ENCODE results near the gene MRTO4. TPM values are rescaled to one million over a fixed set of nuclear protein-coding genes. Genes with fewer than 3 reads are reported as not detected.
"Not testable (repeated sequence)": the region's sequence is repeated elsewhere in the genome, so short reads cannot be mapped to it uniquely, and the experiment has no call there.

Gene MRTO4
- total RNA-seq, 2 experiments from 2014 or later: 60.0 to 66.0 TPM

- Histone ChIP-seq H3K36me3 (ENCODE audit: insufficient read depth, low read length) (no peaks in the 10 kb centered on the region), H3K9me3 (ENCODE audit: low read length) (no peaks in the 10 kb centered on the region), H3K9me2 (ENCODE audit: insufficient read depth, low read length) (no peaks in the 10 kb centered on the region), H3K27ac (ENCODE audit: low read depth, low read length, poor library complexity, severe bottlenecking) (no peak overlapping the region), H3K4me3 (ENCODE audit: low read depth, low read length, poor library complexity, severe bottlenecking) (no peak overlapping the region), H3K4me2 (ENCODE audit: low read length) (no peak overlapping the region), H4K20me1 (ENCODE audit: insufficient read depth, low read length) (no peaks in the 10 kb centered on the region), H3K4me1 (ENCODE audit: insufficient read depth, low read length, poor library complexity, severe bottlenecking) (no peaks in the 10 kb centered on the region), H2AFZ (ENCODE audit: low read length) (no peak overlapping the region), H3K79me2 (ENCODE audit: insufficient read depth, low read depth, low read length) (no peaks in the 10 kb centered on the region)
- intact Hi-C loops (cut with micrococcal nuclease; ENCODE audit: unreplicated experiment): no loop called here
- POLR2A ChIA-PET: interaction anchor here (0.6 kb wide), 1 partner anchor 198 kb away, joined by 4 read pairs; no protein-coding TSS in a partner anchor
- TF ChIP-seq EZH2phosphoT487 (IDR thresholded peaks at IDR 0.05; ENCODE audit: borderline replicate concordance, low read depth, low read length): no peak
- TF ChIP-seq CTCF (conservative IDR thresholded peaks at IDR 0.05; ENCODE audit: low read length): no peak
- no TSS peak for BruUV-seq (replicated peaks)
- CTCF ChIA-PET (ENCODE audit: unreplicated experiment): no interaction called here
- no peak for DNase-seq (ENCODE audit: low spot score)
Observed at GRCh38 chr1:19274636-19275035, 23.0 kb downstream of the MRTO4 start.

GRCh38 chr1:19283891-19284290 is 32.3 kb downstream of the MRTO4 start:
- Histone ChIP-seq H3K9me3 (ENCODE audit: low read length) (no peaks in the 10 kb centered on the region), H3K36me3 (ENCODE audit: insufficient read depth, low read length) (no peaks in the 10 kb centered on the region), H2AFZ (ENCODE audit: low read length) (no peak overlapping the region), H3K79me2 (ENCODE audit: insufficient read depth, low read depth, low read length) (no peaks in the 10 kb centered on the region), H3K9me2 (ENCODE audit: insufficient read depth, low read length) (no peaks in the 10 kb centered on the region), H3K4me1 (ENCODE audit: insufficient read depth, low read length, poor library complexity, severe bottlenecking) (no peaks in the 10 kb centered on the region), H3K4me2 (ENCODE audit: low read length) (no peak overlapping the region), H3K27ac (ENCODE audit: low read depth, low read length, poor library complexity, severe bottlenecking) (no peak overlapping the region), H4K20me1 (ENCODE audit: insufficient read depth, low read length) (no peaks in the 10 kb centered on the region), H3K4me3 (ENCODE audit: low read depth, low read length, poor library complexity, severe bottlenecking) (no peak overlapping the region)
- intact Hi-C loops (cut with micrococcal nuclease; ENCODE audit: unreplicated experiment): no loop called here
- BruUV-seq (replicated peaks): no TSS peak
- CTCF ChIA-PET (ENCODE audit: unreplicated experiment): no interaction called here
- DNase-seq (ENCODE audit: low spot score): no peak
- TF ChIP-seq CTCF (conservative IDR thresholded peaks at IDR 0.05; ENCODE audit: low read length) (no peak), EZH2phosphoT487 (IDR thresholded peaks at IDR 0.05; ENCODE audit: borderline replicate concordance, low read depth, low read length) (no peak)
- POLR2A ChIA-PET: no interaction called here

GRCh38 chr1:19284881-19285280 is 33.3 kb downstream of the MRTO4 start:
- H3K79me2 ChIP-seq (ENCODE audit: insufficient read depth, low read depth, low read length): no peaks in the 10 kb centered on the region
- no peaks in the 10 kb centered on the region for H3K9me2 ChIP-seq (ENCODE audit: insufficient read depth, low read length)
- no peak for DNase-seq (ENCODE audit: low spot score)
- ChIA-PET CTCF (ENCODE audit: unreplicated experiment) (no interaction called here), POLR2A (no interaction called here)
- no peak overlapping the region for H3K27ac ChIP-seq (ENCODE audit: low read depth, low read length, poor library complexity, severe bottlenecking)
- no peak overlapping the region for H3K4me3 ChIP-seq (ENCODE audit: low read depth, low read length, poor library complexity, severe bottlenecking)
- H3K4me2 ChIP-seq (ENCODE audit: low read length): no peak overlapping the region
- H3K4me1 ChIP-seq (ENCODE audit: insufficient read depth, low read length, poor library complexity, severe bottlenecking): no peaks in the 10 kb centered on the region
- no peaks in the 10 kb centered on the region for H4K20me1 ChIP-seq (ENCODE audit: insufficient read depth, low read length)
- intact Hi-C loops (cut with micrococcal nuclease; ENCODE audit: unreplicated experiment): no loop called here
- BruUV-seq (replicated peaks): no TSS peak
- no peaks in the 10 kb centered on the region for H3K36me3 ChIP-seq (ENCODE audit: insufficient read depth, low read length)
- no peak for TF ChIP-seq CTCF (conservative IDR thresholded peaks at IDR 0.05; ENCODE audit: low read length)
- no peak for TF ChIP-seq EZH2phosphoT487 (IDR thresholded peaks at IDR 0.05; ENCODE audit: borderline replicate concordance, low read depth, low read length)
- no peaks in the 10 kb centered on the region for H3K9me3 ChIP-seq (ENCODE audit: low read length)
- no peak overlapping the region for H2AFZ ChIP-seq (ENCODE audit: low read length)

- BruUV-seq (replicated peaks); intact Hi-C loops (cut with micrococcal nuclease; ENCODE audit: unreplicated experiment); H3K79me2 ChIP-seq (ENCODE audit: insufficient read depth, low read depth, low read length); H2AFZ ChIP-seq (ENCODE audit: low read length); H3K27ac ChIP-seq (ENCODE audit: low read depth, low read length, poor library complexity, severe bottlenecking); H3K4me1 ChIP-seq (ENCODE audit: insufficient read depth, low read length, poor library complexity, severe bottlenecking); H3K9me2 ChIP-seq (ENCODE audit: insufficient read depth, low read length); H3K9me3 ChIP-seq (ENCODE audit: low read length); H3K4me3 ChIP-seq (ENCODE audit: low read depth, low read length, poor library complexity, severe bottlenecking); POLR2A ChIA-PET; H3K36me3 ChIP-seq (ENCODE audit: insufficient read depth, low read length); H3K4me2 ChIP-seq (ENCODE audit: low read length); DNase-seq (ENCODE audit: low spot score); H4K20me1 ChIP-seq (ENCODE audit: insufficient read depth, low read length); CTCF ChIA-PET (ENCODE audit: unreplicated experiment): not testable (repeated sequence)
Observed at GRCh38 chr1:19285366-19285765, 33.8 kb downstream of the MRTO4 start.

- H3K79me2 ChIP-seq (ENCODE audit: insufficient read depth, low read depth, low read length); H3K9me3 ChIP-seq (ENCODE audit: low read length); intact Hi-C loops (cut with micrococcal nuclease; ENCODE audit: unreplicated experiment); H3K4me1 ChIP-seq (ENCODE audit: insufficient read depth, low read length, poor library complexity, severe bottlenecking); H3K4me2 ChIP-seq (ENCODE audit: low read length); H3K27ac ChIP-seq (ENCODE audit: low read depth, low read length, poor library complexity, severe bottlenecking); H4K20me1 ChIP-seq (ENCODE audit: insufficient read depth, low read length); H2AFZ ChIP-seq (ENCODE audit: low read length); H3K4me3 ChIP-seq (ENCODE audit: low read depth, low read length, poor library complexity, severe bottlenecking); H3K36me3 ChIP-seq (ENCODE audit: insufficient read depth, low read length); BruUV-seq (replicated peaks); H3K9me2 ChIP-seq (ENCODE audit: insufficient read depth, low read length); POLR2A ChIA-PET; CTCF ChIA-PET (ENCODE audit: unreplicated experiment); DNase-seq (ENCODE audit: low spot score): not testable (repeated sequence)
Observed at GRCh38 chr1:19285807-19286206, 34.2 kb downstream of the MRTO4 start.
